OCI-LY3 (cell line): Measurements from ENCODE around the gene KCNS1.
"Not testable (repeated sequence)": the region's sequence is repeated elsewhere in the genome, so short reads cannot be mapped to it uniquely, and the experiment has no call there.

ENCODE experiments used
- H2AFZ ChIP-seq: fragments of 200-600, 300-600 bp; shearing (Covaris generic); 2 replicates; pipeline ENCODE4 v1.6.0; 2014; ENCODE audit warnings: antibody characterized with exemption, low read depth, low read length
- H3K27ac ChIP-seq: fragments of 200-600, 300-600 bp; sonication (generic); 2 replicates; pipeline ENCODE4 v1.5.1; 2014; ENCODE audit warnings: mild to moderate bottlenecking, low read length, moderate library complexity, mixed read lengths
- H3K27me3 ChIP-seq: fragments of 200-600, 300-600 bp; sonication (generic); 2 replicates; pipeline ENCODE4 v1.6.1; 2014; ENCODE audit warnings: low read depth, low read length, mixed read lengths
- H3K36me3 ChIP-seq: fragments of 200-600, 300-600 bp; sonication (generic); replicated peaks from 2 replicates; pipeline ENCODE3; 2014; ENCODE audit warnings: low read depth, low read length, mixed read lengths
- H3K4me1 ChIP-seq: fragments of 300-600, 200-600 bp; sonication (generic); 2 replicates; pipeline ENCODE4 v1.6.1; 2014; ENCODE audit warnings: low read length, mixed read lengths
- H3K4me2 ChIP-seq: fragments of 200-600, 300-600 bp; sonication (generic); 2 replicates; pipeline ENCODE4 v1.6.1; 2014; ENCODE audit warnings: low read length, mixed read lengths
- H3K4me3 ChIP-seq: fragments of 300-600, 200-600 bp; sonication (generic); 2 replicates; pipeline ENCODE4 v1.5.1; 2014; ENCODE audit warnings: antibody characterized with exemption, mild to moderate bottlenecking, low read length, moderate library complexity
- H3K79me2 ChIP-seq: fragments of 300-600, 200-600 bp; shearing (Covaris generic); 2 replicates; pipeline ENCODE4 v1.6.1; 2014; ENCODE audit warnings: mild to moderate bottlenecking, low read length, mixed read lengths
- H3K9ac ChIP-seq: fragments of 300-600, 200-600 bp; shearing (Covaris generic); 2 replicates; pipeline ENCODE4 v1.6.0; 2014; ENCODE audit warnings: mild to moderate bottlenecking, low read length, moderate library complexity
- H3K9me3 ChIP-seq: fragments of 200-600, 300-600 bp; shearing (Covaris generic); 2 replicates; pipeline ENCODE4 v1.6.1; 2014; ENCODE audit warnings: low read length, mixed read lengths; ENCODE audit not compliant: insufficient read depth
- H4K20me1 ChIP-seq: fragments of 200-600, 300-600 bp; sonication (generic); 2 replicates; pipeline ENCODE4 v1.6.1; 2016; ENCODE audit warnings: low read length, mixed read lengths; ENCODE audit not compliant: insufficient read depth
- CTCF ChIP-seq: fragments of 200-600, 300-600 bp; sonication (generic); IDR thresholded peaks from 2 replicates; pipeline ENCODE4 v1.5.1; 2014; ENCODE audit warnings: antibody characterized with exemption, low read length, low read depth
- EZH2phosphoT487 ChIP-seq: fragments of 200-600 bp; shearing (Covaris generic); IDR thresholded peaks from 2 replicates; pipeline ENCODE4 v1.6.1; 2018; ENCODE audit warnings: antibody characterized with exemption, mixed run types, low read depth

The KCNS1 gene

GRCh38 chr20:45100563-45101245 is at the start of gene KCNS1:
Gene KCNS1 (minus strand): TSS chr20:45101127. CDS start chr20:45099236, 1,891 bp downstream.
- Histone ChIP-seq H3K9ac (no peak within 1 kb of the TSS), H2AFZ (no peak within 1 kb of the TSS), H3K27ac (no peak within 1 kb of the TSS), H3K4me3 (no peak within 1 kb of the TSS), H3K4me1 (peaks cover 9% of the 10 kb centered on the region), H3K36me3 (peaks cover 17% of the 10 kb centered on the region), H3K4me2 (no peak within 1 kb of the TSS), H3K27me3 (no peaks in the 10 kb centered on the region), H4K20me1 (0 out of 2 replicates have a peak, but pooled peaks cover 5% of the 10 kb centered on the region), H3K79me2 (no peaks in the 10 kb centered on the region), H3K9me3 (no peaks in the 10 kb centered on the region)
- no peak for TF ChIP-seq EZH2phosphoT487
- TF ChIP-seq CTCF: no peak

- Histone ChIP-seq H3K9me3 (no peaks in the 10 kb centered on the region), H3K79me2 (no peaks in the 10 kb centered on the region), H3K4me3 (no peak overlapping the region), H3K27ac (no peak overlapping the region), H3K4me1 (peaks cover 27% of the 10 kb centered on the region), H2AFZ (no peak overlapping the region), H3K4me2 (no peak overlapping the region), H4K20me1 (no peaks in the 10 kb centered on the region), H3K9ac (no peak overlapping the region), H3K27me3 (peaks cover 20% of the 10 kb centered on the region), H3K36me3 (peaks cover 8% of the 10 kb centered on the region)
- TF ChIP-seq EZH2phosphoT487 (no peak), CTCF (no peak)
These were observed 48.1 kb upstream of the KCNS1 start for GRCh38 chr20:45149062-45149461.

GRCh38 chr20:45140836-45141235 is 39.9 kb upstream of the KCNS1 start:
- peaks cover 3% of the 10 kb centered on the region for H3K36me3 ChIP-seq
- H3K9ac ChIP-seq: no peak overlapping the region
- peaks cover 15% of the 10 kb centered on the region for H3K27me3 ChIP-seq
- no peaks in the 10 kb centered on the region for H3K9me3 ChIP-seq
- no peaks in the 10 kb centered on the region for H3K79me2 ChIP-seq
- no peak overlapping the region for H2AFZ ChIP-seq
- no peak overlapping the region for H3K4me3 ChIP-seq
- TF ChIP-seq EZH2phosphoT487: no peak
- no peak for TF ChIP-seq CTCF
- 0 out of 2 replicates have a peak, but pooled peaks cover 2% of the 10 kb centered on the region for H3K4me1 ChIP-seq
- H3K4me2 ChIP-seq: no peak overlapping the region
- no peaks in the 10 kb centered on the region for H4K20me1 ChIP-seq
- no peak overlapping the region for H3K27ac ChIP-seq

- not testable (repeated sequence) for H2AFZ ChIP-seq, H3K27me3 ChIP-seq, H4K20me1 ChIP-seq, H3K9ac ChIP-seq, H3K4me1 ChIP-seq, H3K4me3 ChIP-seq, H3K79me2 ChIP-seq, H3K9me3 ChIP-seq, H3K36me3 ChIP-seq, H3K4me2 ChIP-seq, H3K27ac ChIP-seq
These were observed 38.9 kb upstream of the KCNS1 start for GRCh38 chr20:45139733-45140375.
